Measurements from ENCODE around the gene MLST8.

MLST8 gene

GRCh38 chr16:2229632-2230250, 24.5 kb downstream of the MLST8 start:
- no peaks in the 10 kb centered on the region for H3K4me1 ChIP-seq (ENCODE audit: insufficient read depth, low read length)
- no peak overlapping the region for H3K27ac ChIP-seq (ENCODE audit: low read length)
- H3K9me3 ChIP-seq (ENCODE audit: insufficient read depth, low read depth, low read length), result no peaks in the 10 kb centered on the region
- no peaks in the 10 kb centered on the region for H3K27me3 ChIP-seq (ENCODE audit: insufficient read depth, low read length)
- peaks cover 31% of the 10 kb centered on the region for H3K36me3 ChIP-seq (ENCODE audit: insufficient read depth, low read depth, low read length)
- H3K9ac ChIP-seq (ENCODE audit: low read depth, low read length), result no peak overlapping the region
- H3K4me3 ChIP-seq (ENCODE audit: low read length), result no peak overlapping the region

GRCh38 chr16:2230376-2230775, 25.1 kb downstream of the MLST8 start:
- H3K9me3 ChIP-seq (ENCODE audit: insufficient read depth, low read depth, low read length), result no peaks in the 10 kb centered on the region
- H3K9ac ChIP-seq (ENCODE audit: low read depth, low read length), result no peak overlapping the region
- H3K4me1 ChIP-seq (ENCODE audit: insufficient read depth, low read length), result no peaks in the 10 kb centered on the region
- peaks cover 31% of the 10 kb centered on the region for H3K36me3 ChIP-seq (ENCODE audit: insufficient read depth, low read depth, low read length)
- H3K27ac ChIP-seq (ENCODE audit: low read length), result no peak overlapping the region
- no peaks in the 10 kb centered on the region for H3K27me3 ChIP-seq (ENCODE audit: insufficient read depth, low read length)
- no peak overlapping the region for H3K4me3 ChIP-seq (ENCODE audit: low read length)

GRCh38 chr16:2231016-2231931, 26.0 kb downstream of the MLST8 start:
- Histone ChIP-seq H3K4me3 (ENCODE audit: low read length) (no peak overlapping the region), H3K4me1 (ENCODE audit: insufficient read depth, low read length) (no peaks in the 10 kb centered on the region; the same call in 1 of the 2 replicates), H3K9ac (ENCODE audit: low read depth, low read length) (no peak overlapping the region), H3K36me3 (ENCODE audit: insufficient read depth, low read depth, low read length) (peaks cover 31% of the 10 kb centered on the region), H3K27me3 (ENCODE audit: insufficient read depth, low read length) (peaks cover 6% of the 10 kb centered on the region), H3K9me3 (ENCODE audit: insufficient read depth, low read depth, low read length) (no peaks in the 10 kb centered on the region), H3K27ac (ENCODE audit: low read length) (no peak overlapping the region)

GRCh38 chr16:2232094-2232990, 27.1 kb downstream of the MLST8 start:
- Histone ChIP-seq H3K36me3 (ENCODE audit: insufficient read depth, low read depth, low read length) (peaks cover 31% of the 10 kb centered on the region), H3K27ac (ENCODE audit: low read length) (no peak overlapping the region), H3K4me3 (ENCODE audit: low read length) (no peak overlapping the region), H3K27me3 (ENCODE audit: insufficient read depth, low read length) (peaks cover 17% of the 10 kb centered on the region), H3K4me1 (ENCODE audit: insufficient read depth, low read length) (no peaks in the 10 kb centered on the region; the same call in 1 of the 2 replicates), H3K9ac (ENCODE audit: low read depth, low read length) (no peak overlapping the region), H3K9me3 (ENCODE audit: insufficient read depth, low read depth, low read length) (no peaks in the 10 kb centered on the region)

- no peaks in the 10 kb centered on the region for H3K9me3 ChIP-seq (ENCODE audit: insufficient read depth, low read depth, low read length)
- peaks cover 31% of the 10 kb centered on the region for H3K36me3 ChIP-seq (ENCODE audit: insufficient read depth, low read depth, low read length)
Measured at GRCh38 chr16:2233046-2233775, 28.0 kb downstream of the MLST8 start.

GRCh38 chr16:2233872-2234812, 28.9 kb downstream of the MLST8 start:
- peaks cover 27% of the 10 kb centered on the region for H3K36me3 ChIP-seq (ENCODE audit: insufficient read depth, low read depth, low read length)

More at GRCh38 chr16:2233046-2233775, 28.0 kb downstream of the MLST8 start:
- H3K4me1 ChIP-seq (ENCODE audit: insufficient read depth, low read length), result peaks cover under 1% of the 10 kb centered on the region; the same call in 1 of the 2 replicates
- no peak overlapping the region for H3K9ac ChIP-seq (ENCODE audit: low read depth, low read length)
- no peak overlapping the region for H3K4me3 ChIP-seq (ENCODE audit: low read length)
- no peak overlapping the region for H3K27ac ChIP-seq (ENCODE audit: low read length)
- H3K27me3 ChIP-seq (ENCODE audit: insufficient read depth, low read length), result peaks cover 25% of the 10 kb centered on the region

GRCh38 chr16:2234813-2235170, 29.5 kb downstream of the MLST8 start:
- Histone ChIP-seq H3K9ac (ENCODE audit: low read depth, low read length) (no peak overlapping the region), H3K4me3 (ENCODE audit: low read length) (no peak overlapping the region), H3K27ac (ENCODE audit: low read length) (no peak overlapping the region), H3K4me1 (ENCODE audit: insufficient read depth, low read length) (peaks cover 3% of the 10 kb centered on the region; the same call in 1 of the 2 replicates), H3K36me3 (ENCODE audit: insufficient read depth, low read depth, low read length) (peaks cover 23% of the 10 kb centered on the region), H3K27me3 (ENCODE audit: insufficient read depth, low read length) (peaks cover 33% of the 10 kb centered on the region), H3K9me3 (ENCODE audit: insufficient read depth, low read depth, low read length) (no peaks in the 10 kb centered on the region)

More at GRCh38 chr16:2233872-2234812, 28.9 kb downstream of the MLST8 start:
- H3K9ac ChIP-seq (ENCODE audit: low read depth, low read length), result no peak overlapping the region
- H3K9me3 ChIP-seq (ENCODE audit: insufficient read depth, low read depth, low read length), result no peaks in the 10 kb centered on the region
- no peak overlapping the region for H3K4me3 ChIP-seq (ENCODE audit: low read length)
- peaks cover 3% of the 10 kb centered on the region; the same call in 1 of the 2 replicates for H3K4me1 ChIP-seq (ENCODE audit: insufficient read depth, low read length)
- peaks cover 33% of the 10 kb centered on the region for H3K27me3 ChIP-seq (ENCODE audit: insufficient read depth, low read length)
- H3K27ac ChIP-seq (ENCODE audit: low read length), result no peak overlapping the region

- no peak overlapping the region for H3K27ac ChIP-seq (ENCODE audit: low read length)
- peaks cover 33% of the 10 kb centered on the region for H3K27me3 ChIP-seq (ENCODE audit: insufficient read depth, low read length)
- peaks cover 3% of the 10 kb centered on the region; the same call in 1 of the 2 replicates for H3K4me1 ChIP-seq (ENCODE audit: insufficient read depth, low read length)
- no peaks in the 10 kb centered on the region for H3K9me3 ChIP-seq (ENCODE audit: insufficient read depth, low read depth, low read length)
- no peak overlapping the region for H3K4me3 ChIP-seq (ENCODE audit: low read length)
- no peak overlapping the region for H3K9ac ChIP-seq (ENCODE audit: low read depth, low read length)
- H3K36me3 ChIP-seq (ENCODE audit: insufficient read depth, low read depth, low read length), result peaks cover 25% of the 10 kb centered on the region
Measured at GRCh38 chr16:2235234-2235651, 30.0 kb downstream of the MLST8 start.

GRCh38 chr16:2235695-2236336, 30.6 kb downstream of the MLST8 start:
- Histone ChIP-seq H3K4me1 (ENCODE audit: insufficient read depth, low read length) (peaks cover 3% of the 10 kb centered on the region; the same call in 1 of the 2 replicates), H3K9me3 (ENCODE audit: insufficient read depth, low read depth, low read length) (no peaks in the 10 kb centered on the region), H3K27me3 (ENCODE audit: insufficient read depth, low read length) (peaks cover 33% of the 10 kb centered on the region), H3K4me3 (ENCODE audit: low read length) (no peak overlapping the region), H3K36me3 (ENCODE audit: insufficient read depth, low read depth, low read length) (peaks cover 25% of the 10 kb centered on the region), H3K27ac (ENCODE audit: low read length) (no peak overlapping the region), H3K9ac (ENCODE audit: low read depth, low read length) (no peak overlapping the region)
